Transverse colon (tissue), 3 donors: ENCODE measurements around the gene KAZN.

Experiments used
- CTCF ChIP-seq, 5 experiments: fragments of 200-600 bp in 3 of 5; fragments of 450-650 bp in 2 of 5; sonication (generic) in 3 of 5; IDR thresholded peaks; 1 replicate in 2 of 5; 2 replicates in 3 of 5; pipeline ENCODE4 v1.5.1; 2016 to 2017; ENCODE audit warnings: antibody characterized with exemption in 5 of 5, inconsistent platforms in 3 of 5, mild to moderate bottlenecking in 2 of 5, moderate library complexity in 1 of 5
- EP300 ChIP-seq: sonication (generic); formaldehyde crosslinking; IDR thresholded peaks from one replicate; pipeline ENCODE4 v1.6.1; 2017; ENCODE audit warnings: antibody characterized with exemption, low read depth
- POLR2A ChIP-seq: fragments of 450-650 bp; IDR thresholded peaks from one replicate; pipeline ENCODE4 v1.6.1; 2016; ENCODE audit warnings: antibody characterized with exemption, mild to moderate bottlenecking, moderate library complexity

GRCh38 chr1:14765773-14766172 is 167.3 kb downstream of the KAZN start:
- TF ChIP-seq CTCF (IDR thresholded peaks at IDR 0.05) (no peak), POLR2A (no peak), EP300 (no peak)
